GM21526 (cell line): ENCODE measurements around the gene NRDE2.
A peak's percentile ranks its signal among the peaks of the same experiment; 100 is the strongest.
"Not testable (repeated sequence)": the region's sequence is repeated elsewhere in the genome, so short reads cannot be mapped to it uniquely, and the experiment has no call there.

ENCODE experiments used
- ATAC-seq: cut with Tn5 transposase; IDR thresholded peaks from one replicate; pipeline ENCODE4 v1.9.1; 2021; ENCODE audit warnings: moderate library complexity; ENCODE audit not compliant: unreplicated experiment, low FRiP score

Gene NRDE2

GRCh38 chr14:90274808-90275457, 56.8 kb downstream of the NRDE2 start:
- ATAC-seq: no peak

GRCh38 chr14:90274019-90274418, 57.7 kb downstream of the NRDE2 start:
- ATAC-seq: no peak

GRCh38 chr14:90273532-90273931, 58.2 kb downstream of the NRDE2 start:
- ATAC-seq: no peak

- ATAC-seq: no peak
These were observed 59.2 kb downstream of the NRDE2 start for GRCh38 chr14:90272523-90272922.

- no peak for ATAC-seq
These were observed 63.3 kb downstream of the NRDE2 start for GRCh38 chr14:90268420-90268819.

GRCh38 chr14:90266441-90267154, 65.1 kb downstream of the NRDE2 start:
- no peak for ATAC-seq

- ATAC-seq: peak; percentile 67
These were observed 67.8 kb downstream of the NRDE2 start for GRCh38 chr14:90263748-90264449.

- peak; percentile 87 for ATAC-seq
These were observed 75.2 kb downstream of the NRDE2 start, which contains the start of gene PSMC1 for GRCh38 chr14:90256354-90257131. TSS of gene PSMC1 (plus strand) at chr14:90256553. CDS start at chr14:90256598, 45 bp downstream.

GRCh38 chr14:90255871-90256270, 75.9 kb downstream of the NRDE2 start:
- no peak for ATAC-seq

GRCh38 chr14:90253826-90254225, 77.9 kb downstream of the NRDE2 start:
- no peak for ATAC-seq

GRCh38 chr14:90248594-90248993, 83.1 kb downstream of the NRDE2 start:
- ATAC-seq: no peak

GRCh38 chr14:90247441-90247840, 84.3 kb downstream of the NRDE2 start:
- not testable (repeated sequence) for ATAC-seq

- ATAC-seq: no peak
These were observed 84.8 kb downstream of the NRDE2 start for GRCh38 chr14:90246936-90247335.

- ATAC-seq: no peak
These were observed 89.3 kb downstream of the NRDE2 start for GRCh38 chr14:90242444-90242843.

GRCh38 chr14:90239139-90239538, 92.6 kb downstream of the NRDE2 start:
- no peak for ATAC-seq

- ATAC-seq: peak; percentile 75
These were observed 96.4 kb downstream of the NRDE2 start for GRCh38 chr14:90235179-90235976.

- not testable (repeated sequence) for ATAC-seq
These were observed 101.8 kb downstream of the NRDE2 start for GRCh38 chr14:90229942-90230341.

GRCh38 chr14:90228478-90228877, 103.3 kb downstream of the NRDE2 start:
- no peak for ATAC-seq
